ENCODE measurements around the gene CCDC50. TPM values are rescaled to one million over a fixed set of nuclear protein-coding genes. Genes with fewer than 3 reads are reported as not detected.

The CCDC50 gene
- total and polyA plus RNA-seq, 8 donors, result 17.6 to 226 (median 67.9) TPM

DNA sequence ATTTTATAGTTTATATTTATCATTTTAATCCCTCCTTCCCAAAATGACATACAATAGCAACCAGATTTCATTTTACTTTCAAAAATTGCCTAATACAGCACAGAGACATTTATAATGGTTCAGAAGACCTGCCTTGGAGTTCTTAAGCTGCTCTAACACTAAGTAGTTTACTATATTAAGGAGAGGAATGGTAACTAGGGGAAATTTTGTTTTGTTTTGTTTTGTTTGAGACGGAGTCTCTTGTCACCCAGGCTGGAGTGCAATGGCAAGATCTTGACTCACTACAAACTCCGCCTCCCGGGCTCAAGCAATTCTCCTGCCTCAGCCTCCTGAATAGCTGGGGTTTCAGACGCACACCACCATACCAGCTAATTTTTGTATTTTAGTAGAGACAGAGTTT, 22.8 kb upstream of the CCDC50 start:
- H3K27me3 ChIP-seq, result no peaks in the 10 kb centered on the region
- intact Hi-C loops (cut with DNase I; ENCODE audit: low total_unique reads), result no loop called here
- TF ChIP-seq POLR2AphosphoS5 (IDR thresholded peaks at IDR 0.05) (no peak), EP300 (IDR thresholded peaks at IDR 0.05) (no peak), POLR2A (IDR thresholded peaks at IDR 0.05) (no peak)
- TF ChIP-seq, protein P1, sequence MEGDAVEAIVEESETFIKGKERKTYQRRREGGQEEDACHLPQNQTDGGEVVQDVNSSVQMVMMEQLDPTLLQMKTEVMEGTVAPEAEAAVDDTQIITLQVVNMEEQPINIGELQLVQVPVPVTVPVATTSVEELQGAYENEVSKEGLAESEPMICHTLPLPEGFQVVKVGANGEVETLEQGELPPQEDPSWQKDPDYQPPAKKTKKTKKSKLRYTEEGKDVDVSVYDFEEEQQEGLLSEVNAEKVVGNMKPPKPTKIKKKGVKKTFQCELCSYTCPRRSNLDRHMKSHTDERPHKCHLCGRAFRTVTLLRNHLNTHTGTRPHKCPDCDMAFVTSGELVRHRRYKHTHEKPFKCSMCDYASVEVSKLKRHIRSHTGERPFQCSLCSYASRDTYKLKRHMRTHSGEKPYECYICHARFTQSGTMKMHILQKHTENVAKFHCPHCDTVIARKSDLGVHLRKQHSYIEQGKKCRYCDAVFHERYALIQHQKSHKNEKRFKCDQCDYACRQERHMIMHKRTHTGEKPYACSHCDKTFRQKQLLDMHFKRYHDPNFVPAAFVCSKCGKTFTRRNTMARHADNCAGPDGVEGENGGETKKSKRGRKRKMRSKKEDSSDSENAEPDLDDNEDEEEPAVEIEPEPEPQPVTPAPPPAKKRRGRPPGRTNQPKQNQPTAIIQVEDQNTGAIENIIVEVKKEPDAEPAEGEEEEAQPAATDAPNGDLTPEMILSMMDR (IDR thresholded peaks at IDR 0.05), result no peak
- H3K9me3 ChIP-seq, result no peaks in the 10 kb centered on the region
- H3K27ac ChIP-seq, result no peak overlapping the region
- no peak overlapping the region for H3K4me3 ChIP-seq
- no peaks in the 10 kb centered on the region for H3K36me3 ChIP-seq
- WGBS, 5 donors, result 85 to 92% (median 90%) methylated on average over 4 of the region's 4 CpGs
- DNase-seq, result no peak
- H3K4me1 ChIP-seq, result no peaks in the 10 kb centered on the region

DNA sequence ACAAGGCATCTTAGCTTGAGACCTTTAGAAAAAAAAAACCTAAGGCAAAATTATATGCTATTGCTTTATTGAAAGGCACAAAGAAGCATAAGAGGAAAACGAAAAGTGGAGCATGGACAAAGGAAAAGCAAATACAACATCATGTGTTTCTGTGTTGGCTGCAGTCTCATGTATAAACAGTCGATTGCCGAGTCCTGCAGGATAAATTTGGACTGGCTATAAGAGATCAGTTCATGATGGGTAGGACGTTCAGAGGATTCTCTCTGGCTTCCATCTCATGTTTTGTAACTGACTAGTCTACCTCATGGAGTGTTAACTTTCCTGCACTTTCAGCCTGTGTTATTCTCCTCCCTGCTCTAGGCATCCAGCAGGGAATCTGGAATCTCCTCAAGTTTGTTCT, 21.9 kb upstream of the CCDC50 start:
- Histone ChIP-seq H3K36me3 (no peaks in the 10 kb centered on the region), H3K4me3 (no peak overlapping the region), H3K9me3 (no peaks in the 10 kb centered on the region), H3K27me3 (no peaks in the 10 kb centered on the region), H3K27ac (no peak overlapping the region), H3K4me1 (no peaks in the 10 kb centered on the region)
- no peak for TF ChIP-seq POLR2A (IDR thresholded peaks at IDR 0.05)
- intact Hi-C loops (cut with DNase I; ENCODE audit: low total_unique reads), result no loop called here
- no peak for DNase-seq
- 31 to 66% (median 39%) methylated on average over 4 of the region's 4 CpGs for WGBS, 5 donors

DNA sequence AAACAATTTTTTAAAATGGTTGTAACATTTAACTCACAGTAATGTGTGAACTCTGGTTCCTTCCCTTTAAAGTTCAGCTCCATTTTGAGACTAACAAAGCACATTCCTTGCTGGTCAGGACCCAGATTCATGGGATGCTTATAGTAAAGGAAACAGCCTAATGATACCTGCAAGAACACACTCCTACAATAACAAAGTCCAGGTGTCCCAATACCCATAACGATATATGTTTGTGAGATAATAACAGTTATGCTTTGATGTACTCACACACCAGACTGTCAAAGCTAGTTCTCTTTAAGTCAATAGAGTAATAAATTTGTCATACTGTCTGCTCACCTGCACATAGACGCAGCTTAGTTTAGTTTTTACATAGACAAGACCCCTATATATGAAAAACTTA, 15.9 kb upstream of the CCDC50 start:
- Histone ChIP-seq H3K27me3 (no peaks in the 10 kb centered on the region), H3K9me3 (no peaks in the 10 kb centered on the region), H3K27ac (no peak overlapping the region), H3K4me3 (no peak overlapping the region), H3K36me3 (no peaks in the 10 kb centered on the region), H3K4me1 (no peaks in the 10 kb centered on the region)
- DNase-seq, result no peak
- intact Hi-C loops (cut with DNase I; ENCODE audit: low total_unique reads), result no loop called here
- TF ChIP-seq, protein P1 (IDR thresholded peaks at IDR 0.05), result no peak
- no peak for TF ChIP-seq POLR2A (IDR thresholded peaks at IDR 0.05)
- TF ChIP-seq POLR2AphosphoS5 (IDR thresholded peaks at IDR 0.05), result no peak
- TF ChIP-seq EP300 (IDR thresholded peaks at IDR 0.05), result no peak
- WGBS, 5 donors, result 85 to 94% (median 86%) methylated on average over 2 of the region's 2 CpGs

DNA sequence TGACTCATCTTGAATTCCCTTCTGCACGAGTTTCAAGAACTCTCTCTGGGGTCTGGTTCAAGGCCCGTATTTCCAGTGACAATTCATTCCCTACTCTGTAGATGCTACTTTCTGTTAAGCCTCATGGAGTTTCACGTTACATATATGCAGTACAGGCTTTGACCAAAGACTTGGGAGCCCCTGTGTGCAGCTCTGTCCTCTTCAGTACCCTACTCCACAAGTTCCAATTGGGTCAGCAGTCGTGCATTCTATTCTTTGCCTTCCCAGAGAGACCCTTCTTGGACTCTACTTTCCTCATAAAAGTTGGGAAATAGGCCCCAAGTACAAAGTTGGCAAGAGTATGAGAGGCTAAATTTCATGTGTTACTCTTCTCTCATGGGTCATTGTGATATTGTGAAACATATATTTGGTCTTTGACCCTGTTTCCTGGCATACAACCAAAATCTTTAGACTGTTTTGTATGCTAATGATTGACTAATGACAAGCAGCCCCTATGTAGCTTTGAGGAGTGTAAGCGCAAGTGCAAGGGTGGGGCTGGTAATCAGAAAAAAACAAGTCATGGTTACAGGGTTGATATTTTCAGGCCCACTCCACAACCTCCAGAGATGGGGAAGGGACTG, 15.0 kb upstream of the CCDC50 start:
- H3K4me3 ChIP-seq, result no peak overlapping the region
- no peaks in the 10 kb centered on the region for H3K4me1 ChIP-seq
- no peak overlapping the region for H3K27ac ChIP-seq
- H3K9me3 ChIP-seq, result no peaks in the 10 kb centered on the region
- no peak for DNase-seq
- no peaks in the 10 kb centered on the region for H3K36me3 ChIP-seq
- no peaks in the 10 kb centered on the region for H3K27me3 ChIP-seq
- no peak for TF ChIP-seq POLR2A (IDR thresholded peaks at IDR 0.05)
- no peak for TF ChIP-seq POLR2AphosphoS5 (IDR thresholded peaks at IDR 0.05)
- TF ChIP-seq, protein P1 (IDR thresholded peaks at IDR 0.05), result no peak
- no peak for TF ChIP-seq EP300 (IDR thresholded peaks at IDR 0.05)
- 81 to 93% (median 85%) methylated on average over 5 of the region's 5 CpGs for WGBS, 5 donors
- intact Hi-C loops (cut with DNase I; ENCODE audit: low total_unique reads), result no loop called here

DNA sequence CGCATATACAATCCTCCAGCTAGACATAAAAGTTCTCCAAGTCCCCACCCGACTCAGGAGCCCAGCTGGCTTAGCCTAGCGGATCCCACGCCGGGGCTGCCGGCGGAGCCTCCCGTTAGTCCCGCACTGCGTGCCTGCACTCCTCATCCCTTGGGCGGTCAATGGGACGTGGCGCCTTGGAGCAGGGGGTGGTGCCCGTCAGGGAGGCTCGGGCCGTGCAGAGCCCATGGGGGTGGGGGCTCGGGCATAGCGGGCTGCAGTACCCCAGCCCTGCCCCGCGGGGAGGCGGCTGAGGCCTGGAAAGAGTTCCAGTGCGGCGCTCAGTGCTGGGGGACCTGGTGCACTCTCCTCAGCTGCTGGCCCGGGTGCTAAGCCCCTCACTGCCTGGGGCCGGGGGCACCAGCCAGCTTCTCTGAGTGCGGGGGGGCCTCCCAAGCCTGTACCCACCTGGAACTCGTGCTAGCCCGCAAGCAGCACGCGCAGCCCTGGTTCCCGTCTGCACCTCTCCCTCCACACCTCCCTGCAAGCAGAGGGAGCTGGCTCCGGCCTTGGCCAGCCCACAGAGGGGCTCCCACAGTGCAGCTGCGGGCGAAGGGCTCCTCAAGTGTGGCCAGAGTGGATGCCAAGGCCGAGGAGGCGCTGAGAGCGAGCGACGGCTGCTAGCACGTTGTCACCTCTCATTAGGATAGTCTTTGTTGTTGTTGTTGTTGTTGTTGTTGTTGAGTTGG, 12.2 kb upstream of the CCDC50 start:
- no peaks in the 10 kb centered on the region for H3K4me1 ChIP-seq
- H3K27me3 ChIP-seq, result no peaks in the 10 kb centered on the region
- H3K27ac ChIP-seq, result no peak overlapping the region
- DNase-seq, result no peak
- 95 to 98% (median 97%) methylated on average over 18 to 40 of the region's 40 CpGs for WGBS, 5 donors
- intact Hi-C loops (cut with DNase I; ENCODE audit: low total_unique reads), result no loop called here
- TF ChIP-seq, protein P1 (IDR thresholded peaks at IDR 0.05), result no peak
- TF ChIP-seq POLR2AphosphoS5 (IDR thresholded peaks at IDR 0.05), result no peak
- no peak for TF ChIP-seq EP300 (IDR thresholded peaks at IDR 0.05)
- no peak for TF ChIP-seq POLR2A (IDR thresholded peaks at IDR 0.05)
- H3K36me3 ChIP-seq, result no peaks in the 10 kb centered on the region
- no peak overlapping the region for H3K4me3 ChIP-seq
- H3K9me3 ChIP-seq, result no peaks in the 10 kb centered on the region

Data from stomach (tissue), 9 donors.